DMS114 treated with DMSO at 0.1 percent for 48 hours (cell line): ENCODE data around the gene NRSN1.

Source experiments
- DNase-seq: peaks from one replicate; lab custom pipeline; 2025; ENCODE audit not compliant: unreplicated experiment; lab: John Stamatoyannopoulos, UW

Gene NRSN1

GRCh38 chr6:24125980-24126379 is at the start of gene NRSN1:
Gene NRSN1, plus strand, starts transcription at chr6:24126215. Its CDS starts 8,113 bp downstream, at chr6:24134328.
- no peak for DNase-seq

DNA sequence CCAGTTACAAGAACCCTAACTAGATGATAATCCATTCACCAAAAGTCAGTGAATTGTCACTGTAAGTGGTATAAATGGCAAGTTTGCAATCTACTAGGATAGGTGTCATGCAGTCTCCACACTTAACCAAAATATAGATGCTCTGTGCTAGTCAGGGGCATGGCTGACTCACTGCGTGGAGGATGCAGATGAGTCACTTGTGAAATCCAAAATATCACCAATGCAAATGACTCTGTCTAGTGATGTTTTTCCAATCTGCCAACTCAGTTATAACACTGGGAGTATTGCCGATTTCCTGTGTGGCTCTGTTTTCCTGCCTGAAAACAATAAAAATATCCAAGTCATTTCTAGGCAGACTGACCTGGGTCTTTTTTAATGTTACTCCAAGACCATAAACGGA is 47.8 kb upstream of the NRSN1 start:
- no peak for DNase-seq

DNA sequence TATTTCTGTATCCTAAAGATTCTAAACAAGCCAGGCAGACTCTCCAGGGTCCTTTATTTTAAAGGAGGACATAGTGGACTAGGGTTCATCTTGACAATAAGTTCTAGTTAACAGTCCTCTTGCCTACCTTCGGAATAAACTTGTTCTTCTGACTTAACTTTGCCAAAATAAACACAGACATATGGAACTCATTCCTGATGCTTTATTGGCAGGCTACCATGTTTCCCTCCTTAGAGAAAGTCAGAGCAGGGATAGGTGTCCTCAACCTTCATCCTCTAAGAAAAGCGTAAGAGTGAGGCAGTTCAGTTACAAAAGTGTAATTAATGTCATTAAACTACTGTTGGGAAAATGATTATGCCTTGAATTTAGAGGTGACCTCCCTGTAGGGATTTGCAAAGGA is 46.9 kb upstream of the NRSN1 start:
- no peak for DNase-seq

DNA sequence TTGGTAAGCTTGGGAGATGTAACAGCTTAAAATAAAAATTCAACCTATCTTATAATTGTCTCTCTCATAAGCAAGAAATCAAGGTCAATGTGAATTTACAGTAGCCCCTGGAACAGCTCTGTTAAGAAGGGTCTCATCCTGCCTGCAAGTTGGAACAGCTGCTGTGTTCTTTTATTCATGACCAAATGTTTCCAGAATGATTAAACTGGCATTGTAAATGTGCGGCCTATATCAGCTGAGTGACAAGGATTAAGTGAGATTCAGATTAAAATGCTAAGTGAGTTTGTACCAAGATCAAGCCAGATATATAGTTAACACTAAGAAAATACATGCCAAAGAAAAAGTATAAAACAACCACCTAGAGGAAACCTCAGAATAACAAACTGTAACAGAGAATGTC is 45.3 kb upstream of the NRSN1 start:
- DNase-seq, result no peak

- DNase-seq, result no peak
Measured at GRCh38 chr6:24089736-24090135, 36.3 kb upstream of the NRSN1 start.

DNA sequence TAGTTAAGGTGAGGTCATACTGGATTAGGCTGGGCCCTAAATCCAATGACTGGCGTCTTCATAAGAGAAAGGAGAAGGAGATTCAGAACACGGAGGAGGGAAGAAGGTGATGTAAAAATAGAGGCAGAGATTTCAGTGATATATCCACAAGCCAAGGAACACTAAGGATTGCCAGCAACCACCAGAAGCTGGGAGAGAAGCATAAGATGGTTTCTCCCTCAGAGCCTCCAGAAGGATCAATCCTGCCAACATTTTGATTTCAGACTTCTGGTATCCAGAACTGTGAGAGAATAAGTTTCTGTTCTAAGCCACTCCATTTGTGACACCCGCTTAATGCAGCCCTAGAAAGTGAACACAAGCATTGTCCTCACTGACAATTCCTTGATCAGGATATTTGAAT is 33.6 kb upstream of the NRSN1 start:
- DNase-seq, result no peak

DNA sequence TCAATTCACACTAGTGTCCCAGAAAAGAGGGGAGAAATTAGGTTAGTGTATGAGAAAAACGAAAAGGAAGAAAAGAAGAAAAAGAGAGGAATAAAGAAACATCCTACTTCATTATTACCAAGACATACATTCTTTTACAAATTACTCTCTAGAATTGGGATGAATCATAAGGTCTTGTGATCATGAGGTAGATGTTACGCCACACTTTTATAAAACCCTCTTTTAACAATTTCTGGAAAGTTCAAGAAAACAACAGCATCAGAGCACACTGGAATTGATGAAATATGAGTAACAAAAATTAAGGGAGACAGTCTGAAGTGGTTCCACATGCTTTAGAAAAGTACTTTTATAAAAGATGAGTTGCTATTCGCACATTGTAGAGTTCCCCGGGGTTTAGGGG is 32.6 kb upstream of the NRSN1 start:
- no peak for DNase-seq

DNA sequence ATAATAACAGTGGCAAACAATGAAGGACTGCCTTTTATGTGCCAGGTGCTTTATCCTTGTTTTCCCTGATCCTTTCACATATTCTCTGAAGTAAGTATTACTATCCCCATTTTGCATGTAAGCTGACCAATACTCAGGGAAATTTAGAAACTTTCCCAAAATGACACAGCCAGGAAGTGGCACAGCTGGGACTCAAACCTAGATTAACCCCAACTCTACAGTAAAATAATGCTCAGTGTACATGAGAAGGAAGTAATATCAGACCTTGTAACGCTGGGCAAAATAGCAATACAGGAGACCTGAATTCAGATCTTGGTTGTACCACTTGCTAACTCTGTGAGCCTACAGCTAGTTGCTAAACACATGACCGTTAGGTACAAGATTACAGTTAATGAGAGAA is 26.8 kb upstream of the NRSN1 start:
- no peak for DNase-seq

DNA sequence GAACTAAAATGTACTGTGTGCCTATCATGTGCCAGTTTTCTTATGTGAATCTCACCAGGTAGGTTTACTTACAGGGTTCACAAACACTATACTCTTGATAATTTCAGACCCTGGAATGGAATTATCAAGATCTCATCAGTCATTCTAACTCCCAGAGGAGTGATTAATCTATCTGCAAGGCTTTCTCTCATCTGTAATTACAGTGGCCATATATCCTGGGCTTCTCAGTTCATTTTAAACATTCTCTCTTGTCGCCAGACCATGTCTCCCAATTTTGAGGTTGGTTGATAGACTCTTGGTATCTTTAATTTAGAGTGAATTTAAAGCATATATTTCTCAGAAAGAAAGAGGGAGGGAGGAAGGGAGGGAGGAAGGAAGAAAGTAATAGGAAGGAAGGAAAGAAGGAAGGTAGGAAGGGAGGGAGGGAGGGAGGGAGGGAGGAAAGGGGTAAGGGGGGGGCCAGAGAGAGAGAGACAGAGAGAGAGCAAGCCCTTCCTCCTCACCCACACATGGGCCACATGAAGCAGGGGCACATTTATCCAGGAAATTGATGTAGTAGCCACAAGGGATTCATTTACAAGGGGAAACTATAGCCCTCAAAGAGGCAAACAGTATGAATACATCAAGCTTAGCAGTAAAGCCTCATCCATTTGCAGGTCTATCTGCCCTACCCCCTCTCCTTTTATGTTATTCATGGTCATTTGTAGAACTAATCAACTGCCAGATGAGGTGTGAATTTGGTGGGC is 25.8 kb upstream of the NRSN1 start:
- DNase-seq, result no peak

GRCh38 chr6:24100770-24101155 is 25.3 kb upstream of the NRSN1 start:
- DNase-seq, result no peak

GRCh38 chr6:24105191-24105590 is 20.8 kb upstream of the NRSN1 start:
- DNase-seq, result no peak

DNA sequence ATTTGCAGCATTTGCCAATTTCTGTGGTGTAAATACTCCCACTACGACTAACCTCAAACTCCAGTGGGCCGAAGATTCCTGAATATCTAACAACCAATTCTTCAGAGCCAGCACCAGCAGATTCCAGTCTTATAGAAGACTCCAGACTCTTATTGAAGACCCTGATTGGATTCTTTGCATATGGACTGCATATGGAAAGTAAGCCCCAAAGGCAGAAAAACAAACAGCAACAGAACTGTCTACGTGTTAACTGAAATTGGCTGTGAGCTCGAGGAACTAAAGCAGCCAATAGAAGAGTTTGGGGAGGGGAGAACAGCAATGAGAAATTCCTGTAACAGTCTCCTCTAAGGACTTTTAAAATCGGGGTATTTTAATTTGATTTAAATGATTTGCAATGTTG is 19.7 kb upstream of the NRSN1 start:
- DNase-seq, result no peak

GRCh38 chr6:24107294-24107693 is 18.7 kb upstream of the NRSN1 start:
- DNase-seq, result no peak

DNA sequence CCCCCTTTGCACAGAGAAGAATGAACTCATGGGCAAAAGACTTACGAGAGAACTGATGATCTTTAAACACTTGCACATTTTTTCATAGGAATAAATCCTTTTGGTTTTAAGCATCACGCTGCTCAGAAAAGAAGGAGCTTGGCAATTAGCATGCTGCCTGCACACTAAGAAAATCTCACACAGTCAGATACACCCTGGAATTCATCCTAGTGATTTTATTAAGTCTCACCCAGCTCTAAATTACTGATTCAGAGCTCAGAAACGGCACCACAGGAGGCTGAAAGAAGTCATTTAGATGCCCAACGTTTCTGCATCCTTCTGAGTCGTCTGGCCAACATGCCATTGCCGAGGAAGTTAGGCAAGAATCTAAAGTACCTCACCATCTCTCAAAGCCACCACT is 18.0 kb upstream of the NRSN1 start:
- no peak for DNase-seq

DNA sequence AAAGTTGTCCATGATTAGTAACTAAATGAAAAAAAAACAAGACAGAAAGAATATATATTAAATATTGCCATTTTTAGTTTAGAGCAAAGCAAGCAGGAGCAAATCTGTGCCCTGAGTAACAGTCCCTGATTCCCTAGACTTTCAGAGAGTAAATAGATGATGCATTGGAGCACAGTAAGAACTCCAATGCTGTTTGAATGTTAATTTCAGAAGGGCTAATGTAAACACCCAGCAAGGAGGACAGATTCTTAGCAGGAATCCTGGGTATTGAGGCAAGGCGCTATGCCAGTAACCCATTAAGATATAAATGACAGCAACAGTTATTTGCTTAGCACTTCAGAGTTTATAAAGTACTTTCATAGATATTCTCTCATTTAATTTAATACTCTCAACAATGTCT is 15.6 kb upstream of the NRSN1 start:
- no peak for DNase-seq

DNA sequence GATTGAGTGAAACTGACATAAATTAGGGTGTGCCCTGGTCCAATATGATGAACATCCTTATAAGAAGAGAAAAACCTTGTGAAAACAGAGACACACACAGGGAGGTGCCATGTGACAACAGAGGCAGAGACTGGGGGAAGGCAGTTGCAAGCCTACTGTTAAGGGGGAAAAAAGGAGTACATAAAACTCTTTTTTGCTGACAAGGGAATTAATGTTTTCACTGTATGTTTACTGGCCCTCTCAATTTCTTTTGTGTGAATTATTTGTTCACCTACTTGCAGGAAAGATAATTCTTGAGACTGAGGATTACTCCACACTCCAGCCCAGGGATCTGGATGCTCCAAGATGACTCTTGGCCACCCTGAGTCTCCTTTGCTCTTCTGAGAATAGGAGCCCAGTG is 12.1 kb upstream of the NRSN1 start:
- no peak for DNase-seq

DNA sequence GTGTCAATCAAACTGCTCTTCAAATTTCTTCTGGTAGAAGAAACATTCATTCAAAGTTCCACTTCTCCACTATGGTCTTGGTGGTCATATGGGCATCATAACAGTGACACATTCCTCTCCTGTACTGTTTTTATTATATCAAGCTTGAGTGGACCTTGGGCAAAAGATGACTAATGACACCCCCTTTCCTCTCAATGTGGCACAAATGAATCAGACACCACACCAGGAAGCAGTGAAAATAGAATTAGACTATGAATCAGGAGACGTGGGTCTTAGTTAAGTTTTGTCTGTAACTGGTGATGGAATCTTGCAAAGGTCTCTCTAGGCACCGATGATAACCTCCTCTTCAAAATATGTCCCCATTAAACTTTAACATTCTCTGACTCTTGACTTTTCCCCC is 9.0 kb upstream of the NRSN1 start:
- no peak for DNase-seq

DNA sequence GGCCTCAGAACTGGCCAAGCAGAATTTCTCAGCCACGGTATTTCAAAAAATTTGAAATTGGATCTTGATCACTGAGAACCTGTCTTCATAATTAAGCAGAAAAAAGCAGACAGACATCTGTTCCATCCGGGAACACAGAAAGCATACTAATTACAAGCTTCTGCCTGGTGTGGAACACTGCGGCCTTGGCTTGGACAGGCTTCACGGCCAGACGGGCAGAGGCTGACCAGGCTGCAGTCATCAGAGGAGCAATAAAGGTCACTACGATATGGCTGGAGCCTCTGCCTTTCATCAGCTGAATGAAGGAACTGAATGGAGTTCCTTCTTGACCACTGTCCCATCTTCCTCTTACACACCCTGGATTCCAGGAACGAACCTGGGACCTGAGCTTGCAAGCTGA is 3.9 kb upstream of the NRSN1 start:
- DNase-seq, result no peak

GRCh38 chr6:24126586-24127192 is 674 bp downstream of the NRSN1 start:
- no peak for DNase-seq

DNA sequence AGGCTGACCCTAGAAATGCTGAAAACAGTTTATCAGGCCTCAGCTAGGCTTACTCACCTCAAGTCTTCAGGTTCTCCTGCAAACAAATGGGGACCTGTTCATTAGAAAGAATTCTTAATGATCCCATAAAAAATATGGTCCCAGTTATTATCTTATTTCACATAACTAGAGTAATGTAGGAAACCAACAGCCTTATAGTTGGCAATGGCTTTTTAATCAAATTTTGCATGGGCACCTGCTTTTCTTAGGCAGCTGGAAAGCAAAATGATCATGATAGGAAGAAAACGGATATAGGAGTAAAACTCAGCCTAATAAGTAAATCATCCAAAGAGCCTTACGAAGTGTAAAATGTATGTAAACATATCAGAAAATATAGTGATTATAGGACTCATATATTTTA is 1.3 kb downstream of the NRSN1 start:
- no peak for DNase-seq

DNA sequence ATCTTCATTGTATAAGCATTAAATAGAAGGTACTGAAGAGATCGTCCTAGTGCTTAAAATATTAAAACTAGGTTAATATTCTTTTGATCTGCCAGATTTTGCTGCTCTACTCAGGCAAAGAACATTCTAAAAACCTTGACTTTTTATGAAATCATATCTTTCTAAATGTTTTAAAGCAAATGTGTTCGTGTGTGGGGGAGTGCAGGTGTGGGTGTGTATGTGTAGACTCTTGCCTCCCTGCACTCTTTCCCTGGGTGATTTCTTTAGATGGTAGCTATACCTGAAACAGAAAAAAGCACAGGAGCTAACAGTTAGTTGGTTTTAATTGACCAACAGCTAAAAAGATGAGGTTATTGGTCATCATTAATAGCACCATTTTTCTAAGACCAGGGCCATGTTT is 5.7 kb downstream of the NRSN1 start:
- no peak for DNase-seq

DNA sequence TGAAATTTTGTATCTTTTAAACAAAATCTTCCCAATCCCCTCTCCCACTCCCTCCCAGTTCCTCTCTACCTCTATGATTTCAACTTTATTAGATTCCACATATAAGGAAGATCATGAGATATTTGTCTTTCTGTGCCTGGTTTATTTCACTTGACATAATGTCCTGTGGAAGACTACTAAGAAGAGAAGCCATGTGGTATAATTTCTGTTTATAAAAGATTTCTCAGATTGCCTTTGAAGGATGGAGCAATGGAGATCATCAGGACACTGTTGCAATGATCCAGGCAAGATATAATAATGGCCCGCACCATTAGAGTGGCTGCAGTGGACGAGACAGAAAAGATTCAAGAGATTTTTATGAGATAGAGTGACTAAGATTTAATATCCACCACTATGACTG is 13.1 kb downstream of the NRSN1 start:
- DNase-seq, result no peak

- no peak for DNase-seq
Measured at GRCh38 chr6:24139639-24140038, 13.6 kb downstream of the NRSN1 start.
